Measurements from ENCODE around the gene OBSL1. TPM values are rescaled to one million over a fixed set of nuclear protein-coding genes. Genes with fewer than 3 reads are reported as not detected.

OBSL1 gene
- total and polyA plus RNA-seq, 2 donors (not counting 3 experiments of a cell fraction or from before 2014, with no cell fraction given) = 16.7 to 20.7 TPM

GRCh38 chr2:219557791-219558785 is 13.3 kb downstream of the OBSL1 start:
- Histone ChIP-seq H3K4me2 (ENCODE audit: insufficient read depth, low read length) (no peak overlapping the region), H3K9me3 (replicated peaks; ENCODE audit: control insufficient read depth, insufficient read depth, low read length) (no peaks in the 10 kb centered on the region), H3K27ac (ENCODE audit: insufficient read depth, low read depth, low read length) (no peak overlapping the region), H3K9me1 (replicated peaks; ENCODE audit: control insufficient read depth, extremely low read depth, insufficient read depth, low read length) (no peaks in the 10 kb centered on the region), H2AFZ (ENCODE audit: low read depth, low read length) (no peak overlapping the region), H3K79me2 (ENCODE audit: control insufficient read depth, insufficient read depth, low read length) (no peaks in the 10 kb centered on the region), H3K9ac (replicated peaks; ENCODE audit: extremely low read depth, insufficient read depth, low read length) (no peak overlapping the region), H3K4me1 (ENCODE audit: control insufficient read depth, extremely low read depth, insufficient read depth, low read length) (no peaks in the 10 kb centered on the region), H3K36me3 (ENCODE audit: control insufficient read depth in 2 of 2, extremely low read depth in 1 of 2, insufficient read depth in 2 of 2, low read length in 2 of 2) (no peaks in the 10 kb centered on the region), H3K27me3 (ENCODE audit: control insufficient read depth in 2 of 2, insufficient read depth in 2 of 2, low read length in 2 of 2) (peaks cover 2 to 7% of the 10 kb centered on the region in 2 experiments), H4K20me1 (replicated peaks; ENCODE audit: control insufficient read depth, extremely low read depth, insufficient read depth, low read length) (no peaks in the 10 kb centered on the region), H3K4me3 (replicated peaks in 1 of 3; ENCODE audit: insufficient read depth in 1 of 3, low read depth in 1 of 3, low read length in 3 of 3) (no peak overlapping the region)
- dilution Hi-C loops (cut with MboI; ENCODE audit: extremely low pct_ligation_motif_present, low sequenced_read_pairs) = no loop called here
- TF ChIP-seq EZH2 (IDR thresholded peaks at IDR 0.05; ENCODE audit: borderline replicate concordance, low read depth, low read length, severe bottlenecking) = no peak
- no peak for TF ChIP-seq POLR2AphosphoS5 (IDR thresholded peaks at IDR 0.05; ENCODE audit: insufficient read depth, low read depth, low read length)
- TF ChIP-seq POLR2A (IDR thresholded peaks at IDR 0.05; ENCODE audit: low read depth, low read length) = no peak
- no peak for TF ChIP-seq FOS (IDR thresholded peaks at IDR 0.05; ENCODE audit: borderline replicate concordance, insufficient read depth, low read length)
- TF ChIP-seq, protein P1, sequence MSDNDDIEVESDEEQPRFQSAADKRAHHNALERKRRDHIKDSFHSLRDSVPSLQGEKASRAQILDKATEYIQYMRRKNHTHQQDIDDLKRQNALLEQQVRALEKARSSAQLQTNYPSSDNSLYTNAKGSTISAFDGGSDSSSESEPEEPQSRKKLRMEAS (IDR thresholded peaks at IDR 0.05; ENCODE audit: insufficient read depth, insufficient read length) = no peak
- TF ChIP-seq JUN (IDR thresholded peaks at IDR 0.05; ENCODE audit: borderline replicate concordance, insufficient read depth, insufficient read length, low read depth) = no peak
- TF ChIP-seq, protein P2, sequence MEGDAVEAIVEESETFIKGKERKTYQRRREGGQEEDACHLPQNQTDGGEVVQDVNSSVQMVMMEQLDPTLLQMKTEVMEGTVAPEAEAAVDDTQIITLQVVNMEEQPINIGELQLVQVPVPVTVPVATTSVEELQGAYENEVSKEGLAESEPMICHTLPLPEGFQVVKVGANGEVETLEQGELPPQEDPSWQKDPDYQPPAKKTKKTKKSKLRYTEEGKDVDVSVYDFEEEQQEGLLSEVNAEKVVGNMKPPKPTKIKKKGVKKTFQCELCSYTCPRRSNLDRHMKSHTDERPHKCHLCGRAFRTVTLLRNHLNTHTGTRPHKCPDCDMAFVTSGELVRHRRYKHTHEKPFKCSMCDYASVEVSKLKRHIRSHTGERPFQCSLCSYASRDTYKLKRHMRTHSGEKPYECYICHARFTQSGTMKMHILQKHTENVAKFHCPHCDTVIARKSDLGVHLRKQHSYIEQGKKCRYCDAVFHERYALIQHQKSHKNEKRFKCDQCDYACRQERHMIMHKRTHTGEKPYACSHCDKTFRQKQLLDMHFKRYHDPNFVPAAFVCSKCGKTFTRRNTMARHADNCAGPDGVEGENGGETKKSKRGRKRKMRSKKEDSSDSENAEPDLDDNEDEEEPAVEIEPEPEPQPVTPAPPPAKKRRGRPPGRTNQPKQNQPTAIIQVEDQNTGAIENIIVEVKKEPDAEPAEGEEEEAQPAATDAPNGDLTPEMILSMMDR (IDR thresholded peaks at IDR 0.05; ENCODE audit: extremely low read depth in 1 of 2, insufficient read depth in 1 of 2, low read depth in 1 of 2, low read length in 2 of 2) = no peak
- no peak for TF ChIP-seq MYC (IDR thresholded peaks at IDR 0.05; ENCODE audit: low read depth, low read length)
- TF ChIP-seq GATA2 (IDR thresholded peaks at IDR 0.05; ENCODE audit: insufficient read depth, insufficient read length, low read depth, low read length) = no peak
- CTCF ChIA-PET = interaction anchor here (1.0 to 1.3 kb wide), 3 partner anchors 13 to 18 kb away, joined by 3 to 5 read pairs (median 3); partner anchors contain the start of gene OBSL1
- intact Hi-C loops (cut with micrococcal nuclease) = no loop called here
- FAIRE-seq (no peak), DNase-seq (ENCODE audit: low read depth, low spot score) (no peak)
- BruUV-seq (replicated peaks) = no TSS peak
- POLR2A ChIA-PET = no interaction called here

All from endothelial cell of umbilical vein (primary cell).